GM23338 (cell line): Measurements from ENCODE around the gene EXOC2. TPM values are rescaled to one million over a fixed set of nuclear protein-coding genes. Genes with fewer than 3 reads are reported as not detected.

Experiments
- ATAC-seq: fragments of 200-7000 bp; cut with Tn5 transposase; 3 replicates; pipeline ENCODE4 v1.9.1; 2020
- DNase-seq: peaks from one replicate; pipeline ENCODE4 v3.0.0-alpha.2; 2015; ENCODE audit warnings: low spot score
- H2AFZ ChIP-seq: fragments of 200-600 bp; sonication (generic); 2 replicates; pipeline ENCODE4 v1.8.0; 2016; ENCODE audit warnings: antibody characterized with exemption, mild to moderate bottlenecking, moderate library complexity
- H3F3A ChIP-seq: fragments of 200-600 bp; sonication (generic); replicated peaks from 2 replicates; pipeline ENCODE4 v1.8.0; 2017; ENCODE audit warnings: antibody characterized with exemption, mixed run types, low read depth
- H3K27ac ChIP-seq: fragments of 200-600 bp; sonication (generic); 2 replicates; pipeline ENCODE4 v1.6.1; 2016; ENCODE audit warnings: low read depth
- H3K27me3 ChIP-seq: fragments of 200-600 bp; sonication (generic); 2 replicates; pipeline ENCODE4 v1.8.0; 2016; ENCODE audit warnings: mild to moderate bottlenecking, mixed run types, moderate library complexity; ENCODE audit not compliant: insufficient read depth
- H3K36me3 ChIP-seq: fragments of 200-600 bp; sonication (generic); 2 replicates; pipeline ENCODE4 v1.8.0; 2016; ENCODE audit warnings: mild to moderate bottlenecking; ENCODE audit not compliant: insufficient read depth
- H3K4me1 ChIP-seq: fragments of 200-600 bp; sonication (generic); 2 replicates; pipeline ENCODE4 v1.8.0; 2016; ENCODE audit warnings: mild to moderate bottlenecking, moderate library complexity; ENCODE audit not compliant: insufficient read depth
- H3K4me2 ChIP-seq: fragments of 200-600 bp; sonication (generic); 2 replicates; pipeline ENCODE4 v1.7.1; 2017; ENCODE audit warnings: mixed run types
- H3K4me3 ChIP-seq: fragments of 200-600 bp; sonication (generic); 2 replicates; pipeline ENCODE4 v1.6.1; 2016; ENCODE audit warnings: mixed run types
- H3K79me2 ChIP-seq: fragments of 200-600 bp; sonication (generic); replicated peaks from 2 replicates; pipeline ENCODE4 v1.8.0; 2017; ENCODE audit warnings: mild to moderate bottlenecking; ENCODE audit not compliant: insufficient read depth
- H3K9me2 ChIP-seq: fragments of 200-600 bp; sonication (generic); 2 replicates; pipeline ENCODE4 v1.8.0; 2017; ENCODE audit not compliant: insufficient read depth
- H4K20me1 ChIP-seq: fragments of 200-600 bp; sonication (generic); replicated peaks from 2 replicates; pipeline ENCODE4 v1.8.0; 2017; ENCODE audit warnings: mild to moderate bottlenecking; ENCODE audit not compliant: insufficient read depth
- H3K27ac Mint-ChIP-seq: 2 replicates; pipeline ENCODE4 v1.8.0; 2020; ENCODE audit warnings: inconsistent platforms, mild to moderate bottlenecking, moderate library complexity, mixed read lengths
- H3K27me3 Mint-ChIP-seq: 3 replicates; pipeline ENCODE4 v1.8.0; 2022; ENCODE audit warnings: low read depth, mild to moderate bottlenecking, moderate library complexity, mixed read lengths, inconsistent platforms; ENCODE audit not compliant: insufficient read depth, poor library complexity
- H3K36me3 Mint-ChIP-seq: 3 replicates; pipeline ENCODE4 v1.8.0; 2021; ENCODE audit warnings: low read depth, mild to moderate bottlenecking, inconsistent platforms, moderate library complexity, mixed read lengths
- H3K4me1 Mint-ChIP-seq: 3 replicates; pipeline ENCODE4 v1.8.0; 2020; ENCODE audit warnings: mild to moderate bottlenecking, inconsistent platforms, mixed read lengths
- H3K4me3 Mint-ChIP-seq: 3 replicates; pipeline ENCODE4 v1.8.0; 2021; ENCODE audit warnings: moderate library complexity, mild to moderate bottlenecking, inconsistent platforms, mixed read lengths
- H3K9me3 Mint-ChIP-seq: 3 replicates; pipeline ENCODE4 v1.8.0; 2020; ENCODE audit warnings: moderate library complexity, mild to moderate bottlenecking, inconsistent platforms, mixed read lengths
- CREB1 ChIP-seq: fragments of 250-450 bp; sonication (Bioruptor Pico); IDR thresholded peaks from 2 replicates; pipeline ENCODE4 v1.5.0; 2020; ENCODE audit warnings: low read depth, mild to moderate bottlenecking, moderate library complexity
- CTCF ChIP-seq, 2 experiments: fragments of 200-600 bp in 1 of 2; sonication (generic) in 1 of 2; conservative IDR thresholded peaks; 2 replicates each; pipeline versions ENCODE4 v1.5.1 to v1.6.1; 2016 to 2017; ENCODE audit warnings: antibody characterized with exemption in 2 of 2, low read depth in 2 of 2, mild to moderate bottlenecking in 2 of 2, moderate library complexity in 1 of 2
- ETS1 ChIP-seq: IDR thresholded peaks from 2 replicates; pipeline ENCODE4 v1.6.1; 2016; ENCODE audit warnings: antibody characterized with exemption
- EZH2 ChIP-seq: fragments of 200-600 bp; sonication (generic); IDR thresholded peaks from one replicate; pipeline ENCODE4 v1.8.0; 2017; ENCODE audit warnings: antibody characterized with exemption, mild to moderate bottlenecking, low read depth; ENCODE audit not compliant: unreplicated experiment
- EZH2phosphoT487 ChIP-seq: fragments of 200-600 bp; sonication (generic); IDR thresholded peaks from one replicate; pipeline ENCODE4 v1.8.1; 2018; ENCODE audit warnings: antibody characterized with exemption; ENCODE audit not compliant: unreplicated experiment
- JUNB ChIP-seq: IDR thresholded peaks from one replicate; pipeline ENCODE4 v1.6.1; 2016; ENCODE audit warnings: antibody characterized with exemption; ENCODE audit not compliant: unreplicated experiment
- NANOG ChIP-seq: IDR thresholded peaks from 2 replicates; pipeline ENCODE4 v1.6.1; 2016; ENCODE audit warnings: antibody characterized with exemption, borderline replicate concordance
- POLR2AphosphoS5 ChIP-seq: IDR thresholded peaks from 2 replicates; pipeline ENCODE4 v1.6.1; 2016; ENCODE audit warnings: antibody characterized with exemption, low read depth
- REST ChIP-seq: IDR thresholded peaks from one replicate; pipeline ENCODE4 v1.6.1; 2018; ENCODE audit warnings: antibody characterized with exemption; ENCODE audit not compliant: unreplicated experiment
- STAT1 ChIP-seq: IDR thresholded peaks from one replicate; pipeline ENCODE4 v1.6.1; 2016; ENCODE audit warnings: antibody characterized with exemption; ENCODE audit not compliant: unreplicated experiment
- ZNF114 ChIP-seq: fragments of 250-450 bp; sonication (Bioruptor Pico); IDR thresholded peaks from 2 replicates; pipeline ENCODE4 v1.5.0; 2020; ENCODE audit warnings: mild to moderate bottlenecking, moderate library complexity
- ZNF331 ChIP-seq: fragments of 250-450 bp; sonication (Bioruptor Pico); IDR thresholded peaks from 2 replicates; pipeline ENCODE4 v1.5.0; 2020; ENCODE audit warnings: low read depth, mild to moderate bottlenecking, moderate library complexity
- polyA plus RNA-seq: library from polyadenylated mRNA; unstranded; fragments of >200 nt; fragmentation: Nextera tagmentation; extraction: Ambion mirVana; gene quantifications from 2 replicates; pipeline ENCODE4 v1.2.1, GENCODE V29; 2016
- total RNA-seq: library from RNA; depleted of rRNA; stranded (reverse); fragments of >200 nt; shearing (Covaris generic); gene quantifications from 2 replicates; pipeline ENCODE4 v1.2.3, GENCODE V29; 2014
- TF ChIP-seq, protein P1 (sequence below): fragments of 250-450 bp; sonication (Bioruptor Pico); IDR thresholded peaks from 2 replicates; pipeline ENCODE4 v1.5.0; 2020; ENCODE audit warnings: mild to moderate bottlenecking, moderate library complexity

Gene EXOC2
- total and polyA plus RNA-seq, 2 experiments from 2014 or later = 28.7 to 93.6 TPM

DNA sequence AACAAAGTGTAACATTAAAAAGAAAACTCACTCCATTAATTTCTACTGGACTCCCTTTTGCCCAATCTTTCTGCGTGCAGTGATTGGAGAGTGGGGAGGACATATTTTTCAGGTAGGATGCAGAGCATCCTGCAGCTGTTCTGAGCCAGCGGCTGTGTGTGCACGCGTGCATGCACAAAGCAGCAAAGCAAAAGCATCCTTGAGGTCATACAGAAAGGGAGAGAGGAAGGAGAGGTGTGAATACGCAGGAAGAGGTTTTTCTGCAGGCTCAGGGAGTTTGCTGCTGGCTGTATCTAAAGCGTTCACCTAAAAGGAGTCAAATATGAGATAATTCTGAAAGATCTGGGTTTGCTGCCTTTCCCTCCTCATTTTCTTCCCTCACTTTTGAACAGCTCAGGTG lies 144.4 kb downstream of the EXOC2 start:
- Histone ChIP-seq H3K4me1 (peaks cover 17% of the 10 kb centered on the region), H3K79me2 (no peaks in the 10 kb centered on the region), H3K4me3 (no peak overlapping the region), H4K20me1 (no peaks in the 10 kb centered on the region; the same call in none of the 2 replicates), H3K9me2 (no peaks in the 10 kb centered on the region), H3K4me2 (no peak overlapping the region), H2AFZ (no peak overlapping the region), H3K36me3 (peaks cover 31% of the 10 kb centered on the region), H3F3A (no peaks in the 10 kb centered on the region; the same call in 1 of the 2 replicates), H3K27ac (peak overlapping the region; percentile 45; the same call in 1 of the 2 replicates), H3K27me3 (no peaks in the 10 kb centered on the region)
- H3K4me1 Mint-ChIP-seq = peaks cover 17% of the 10 kb centered on the region
- ATAC-seq = no peak
- no peak for DNase-seq
- H3K27me3 Mint-ChIP-seq = peaks cover 1% of the 10 kb centered on the region
- H3K36me3 Mint-ChIP-seq = peaks cover 17% of the 10 kb centered on the region
- TF ChIP-seq CTCF (conservative IDR thresholded peaks at IDR 0.05; ENCODE audit: low read depth in 2 of 2) (no peak), JUNB (no peak), STAT1 (no peak), ZNF331 (no peak), ETS1 (no peak), EZH2 (no peak), ZNF114 (CRISPR knock-in tag) (no peak), CREB1 (CRISPR knock-in tag) (no peak), POLR2AphosphoS5 (no peak), EZH2phosphoT487 (no peak), REST (no peak), NANOG (no peak)
- TF ChIP-seq, protein P1, sequence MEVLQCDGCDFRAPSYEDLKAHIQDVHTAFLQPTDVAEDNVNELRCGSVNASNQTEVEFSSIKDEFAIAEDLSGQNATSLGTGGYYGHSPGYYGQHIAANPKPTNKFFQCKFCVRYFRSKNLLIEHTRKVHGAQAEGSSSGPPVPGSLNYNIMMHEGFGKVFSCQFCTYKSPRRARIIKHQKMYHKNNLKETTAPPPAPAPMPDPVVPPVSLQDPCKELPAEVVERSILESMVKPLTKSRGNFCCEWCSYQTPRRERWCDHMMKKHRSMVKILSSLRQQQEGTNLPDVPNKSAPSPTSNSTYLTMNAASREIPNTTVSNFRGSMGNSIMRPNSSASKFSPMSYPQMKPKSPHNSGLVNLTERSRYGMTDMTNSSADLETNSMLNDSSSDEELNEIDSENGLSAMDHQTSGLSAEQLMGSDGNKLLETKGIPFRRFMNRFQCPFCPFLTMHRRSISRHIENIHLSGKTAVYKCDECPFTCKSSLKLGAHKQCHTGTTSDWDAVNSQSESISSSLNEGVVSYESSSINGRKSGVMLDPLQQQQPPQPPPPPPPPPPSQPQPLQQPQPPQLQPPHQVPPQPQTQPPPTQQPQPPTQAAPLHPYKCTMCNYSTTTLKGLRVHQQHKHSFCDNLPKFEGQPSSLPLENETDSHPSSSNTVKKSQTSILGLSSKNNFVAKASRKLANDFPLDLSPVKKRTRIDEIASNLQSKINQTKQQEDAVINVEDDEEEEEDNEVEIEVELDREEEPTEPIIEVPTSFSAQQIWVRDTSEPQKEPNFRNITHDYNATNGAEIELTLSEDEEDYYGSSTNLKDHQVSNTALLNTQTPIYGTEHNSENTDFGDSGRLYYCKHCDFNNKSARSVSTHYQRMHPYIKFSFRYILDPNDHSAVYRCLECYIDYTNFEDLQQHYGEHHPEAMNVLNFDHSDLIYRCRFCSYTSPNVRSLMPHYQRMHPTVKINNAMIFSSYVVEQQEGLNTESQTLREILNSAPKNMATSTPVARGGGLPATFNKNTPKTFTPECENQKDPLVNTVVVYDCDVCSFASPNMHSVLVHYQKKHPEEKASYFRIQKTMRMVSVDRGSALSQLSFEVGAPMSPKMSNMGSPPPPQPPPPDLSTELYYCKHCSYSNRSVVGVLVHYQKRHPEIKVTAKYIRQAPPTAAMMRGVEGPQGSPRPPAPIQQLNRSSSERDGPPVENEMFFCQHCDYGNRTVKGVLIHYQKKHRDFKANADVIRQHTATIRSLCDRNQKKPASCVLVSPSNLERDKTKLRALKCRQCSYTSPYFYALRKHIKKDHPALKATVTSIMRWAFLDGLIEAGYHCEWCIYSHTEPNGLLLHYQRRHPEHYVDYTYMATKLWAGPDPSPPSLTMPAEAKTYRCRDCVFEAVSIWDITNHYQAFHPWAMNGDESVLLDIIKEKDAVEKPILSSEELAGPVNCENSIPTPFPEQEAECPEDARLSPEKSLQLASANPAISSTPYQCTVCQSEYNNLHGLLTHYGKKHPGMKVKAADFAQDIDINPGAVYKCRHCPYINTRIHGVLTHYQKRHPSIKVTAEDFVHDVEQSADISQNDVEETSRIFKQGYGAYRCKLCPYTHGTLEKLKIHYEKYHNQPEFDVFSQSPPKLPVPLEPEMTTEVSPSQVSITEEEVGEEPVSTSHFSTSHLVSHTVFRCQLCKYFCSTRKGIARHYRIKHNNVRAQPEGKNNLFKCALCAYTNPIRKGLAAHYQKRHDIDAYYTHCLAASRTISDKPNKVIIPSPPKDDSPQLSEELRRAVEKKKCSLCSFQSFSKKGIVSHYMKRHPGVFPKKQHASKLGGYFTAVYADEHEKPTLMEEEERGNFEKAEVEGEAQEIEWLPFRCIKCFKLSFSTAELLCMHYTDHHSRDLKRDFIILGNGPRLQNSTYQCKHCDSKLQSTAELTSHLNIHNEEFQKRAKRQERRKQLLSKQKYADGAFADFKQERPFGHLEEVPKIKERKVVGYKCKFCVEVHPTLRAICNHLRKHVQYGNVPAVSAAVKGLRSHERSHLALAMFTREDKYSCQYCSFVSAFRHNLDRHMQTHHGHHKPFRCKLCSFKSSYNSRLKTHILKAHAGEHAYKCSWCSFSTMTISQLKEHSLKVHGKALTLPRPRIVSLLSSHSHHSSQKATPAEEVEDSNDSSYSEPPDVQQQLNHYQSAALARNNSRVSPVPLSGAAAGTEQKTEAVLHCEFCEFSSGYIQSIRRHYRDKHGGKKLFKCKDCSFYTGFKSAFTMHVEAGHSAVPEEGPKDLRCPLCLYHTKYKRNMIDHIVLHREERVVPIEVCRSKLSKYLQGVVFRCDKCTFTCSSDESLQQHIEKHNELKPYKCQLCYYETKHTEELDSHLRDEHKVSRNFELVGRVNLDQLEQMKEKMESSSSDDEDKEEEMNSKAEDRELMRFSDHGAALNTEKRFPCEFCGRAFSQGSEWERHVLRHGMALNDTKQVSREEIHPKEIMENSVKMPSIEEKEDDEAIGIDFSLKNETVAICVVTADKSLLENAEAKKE (CRISPR knock-in tag) = no peak
- H3K27ac Mint-ChIP-seq = no peak overlapping the region
- H3K9me3 Mint-ChIP-seq = no peaks in the 10 kb centered on the region
- no peak overlapping the region for H3K4me3 Mint-ChIP-seq
